Ovary (tissue), 9 donors: ENCODE data around the gene EHMT1. TPM values are rescaled to one million over a fixed set of nuclear protein-coding genes. Genes with fewer than 3 reads are reported as not detected.
"Not testable (repeated sequence)": the region's sequence is repeated elsewhere in the genome, so short reads cannot be mapped to it uniquely, and the experiment has no call there.

Source experiments
- DNase-seq, 5 donors: peaks; one replicate each; pipeline ENCODE4 v3.0.0-alpha.2; 2019 to 2020
- H3K27ac ChIP-seq, 2 donors: fragments of 200-600 bp; one replicate each; pipeline versions ENCODE4 v1.5.1 to v1.8.0; 2019 to 2022
- H3K27me3 ChIP-seq: fragments of 200-600 bp; one replicate; pipeline ENCODE4 v1.8.0; 2022
- H3K36me3 ChIP-seq: fragments of 200-600 bp; sonication (generic); one replicate; pipeline ENCODE4 v1.5.1; 2019
- H3K4me1 ChIP-seq: one replicate; pipeline ENCODE4 v1.8.1; 2013; ENCODE audit warnings: mild to moderate bottlenecking, moderate library complexity; ENCODE audit not compliant: insufficient read depth
- H3K4me3 ChIP-seq: fragments of 200-600 bp; sonication (generic); one replicate; pipeline ENCODE4 v1.5.1; 2017
- H3K9me3 ChIP-seq, 2 donors: fragments of 200-600 bp in 1 of 2; sonication (generic) in 1 of 2; one replicate each; pipeline versions ENCODE4 v1.5.1 to v1.8.1; 2013 to 2019; ENCODE audit warnings: mild to moderate bottlenecking in 1 of 2, moderate library complexity in 1 of 2
- EP300 ChIP-seq: sonication (generic); formaldehyde crosslinking; IDR thresholded peaks from one replicate; pipeline ENCODE4 v1.6.1; 2017; ENCODE audit warnings: antibody characterized with exemption
- POLR2A ChIP-seq: fragments of 450-650 bp; IDR thresholded peaks from one replicate; pipeline ENCODE4 v1.6.1; 2017; ENCODE audit warnings: antibody characterized with exemption, mild to moderate bottlenecking, moderate library complexity
- WGBS, 3 donors: extraction: QIAGEN DNeasy Blood & Tissue Kit in 1 of 3; methylation state at CpG; one replicate each; pipeline versions ENCODE4 v1.1.5 to v1.1.7; 2013 to 2017; 5-methylcytosine and 5-hydroxymethylcytosine counted together
- intact Hi-C, 4 donors: fragments of 100-400 bp; cut with DNase I; formaldehyde crosslinking; loops; one replicate each; pipeline versions ENCODE4 v1.11.0 to v1.15.1; 2022 to 2023
- polyA plus RNA-seq, 2 donors: library from polyadenylated mRNA; stranded (reverse); fragments of 200-250 nt in 1 of 2; fragments of 350-450 nt in 1 of 2; fragmentation: Illumina TruSeq in 1 of 2; extraction: RNeasy Lipid Tissue Mini Kit (QIAGEN cat#74804) in 1 of 2; gene quantifications; one replicate each; pipeline ENCODE4 v1.2.3, GENCODE V29; 2013 to 2014
- total RNA-seq, 7 donors: library from RNA; depleted of rRNA in 2 of 7; stranded (reverse); fragments of >200 nt in 2 of 7; fragmentation: NEBNext Ultra II Directional in 3 of 7; extraction: Animal tissue kit (Norgen Biotek cat#: 25700) in 3 of 7; gene quantifications; one replicate each; pipeline versions ENCODE4 v1.1.0 to v1.2.4, GENCODE V29; 2016 to 2023
- TF ChIP-seq, protein P1 (sequence below), 3 donors: fragments of 450-650 bp in 2 of 3; fragments of 200-600 bp in 1 of 3; IDR thresholded peaks; one replicate each; pipeline versions ENCODE4 v1.5.1 to v1.8.0; 2016 to 2022; ENCODE audit warnings: antibody characterized with exemption in 3 of 3, mild to moderate bottlenecking in 1 of 3
- donor health status: DM: no; HTN: no; CAD: no; lungs with moderate emphysema.
- donor health status: DM: no; HTN: no; CAD: no.
- donor health status: Bipolar disorder and iron deficiency.
- donor health status: DM: yes; HTN: yes; CAD: no.
- donor health status: DM: no; HTN: no; CAD: no.
- donor health status: DM: yes; HTN: yes; CAD: no.

The EHMT1 gene
- total and polyA plus RNA-seq, 9 donors: 40.8 to 98.5 (median 77.9) TPM

DNA sequence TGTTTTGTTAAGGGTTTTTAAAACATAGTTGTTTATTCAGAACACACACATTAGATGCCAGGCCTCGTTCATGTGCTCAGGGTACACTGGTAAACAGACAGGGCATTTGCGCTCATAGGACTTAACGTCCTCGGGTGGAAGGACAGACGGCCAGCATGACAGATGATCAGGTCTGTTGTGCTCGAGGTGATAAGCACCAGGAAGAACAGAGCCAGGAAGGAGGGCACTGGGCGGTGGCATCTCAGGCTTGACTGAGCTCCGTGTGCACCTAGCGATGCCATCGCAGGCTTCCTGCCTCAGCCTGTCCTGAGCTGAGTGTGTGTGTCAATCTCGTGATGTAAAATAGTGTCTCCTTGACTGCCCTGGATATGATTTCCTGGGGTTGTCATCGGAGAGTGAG, 96.5 kb downstream of the EHMT1 start:
- WGBS, 3 donors: 86 to 94% (median 90%) methylated on average over 12 of the region's 12 CpGs
- TF ChIP-seq EP300 (no peak), POLR2A (no peak)
- TF ChIP-seq, protein P1, sequence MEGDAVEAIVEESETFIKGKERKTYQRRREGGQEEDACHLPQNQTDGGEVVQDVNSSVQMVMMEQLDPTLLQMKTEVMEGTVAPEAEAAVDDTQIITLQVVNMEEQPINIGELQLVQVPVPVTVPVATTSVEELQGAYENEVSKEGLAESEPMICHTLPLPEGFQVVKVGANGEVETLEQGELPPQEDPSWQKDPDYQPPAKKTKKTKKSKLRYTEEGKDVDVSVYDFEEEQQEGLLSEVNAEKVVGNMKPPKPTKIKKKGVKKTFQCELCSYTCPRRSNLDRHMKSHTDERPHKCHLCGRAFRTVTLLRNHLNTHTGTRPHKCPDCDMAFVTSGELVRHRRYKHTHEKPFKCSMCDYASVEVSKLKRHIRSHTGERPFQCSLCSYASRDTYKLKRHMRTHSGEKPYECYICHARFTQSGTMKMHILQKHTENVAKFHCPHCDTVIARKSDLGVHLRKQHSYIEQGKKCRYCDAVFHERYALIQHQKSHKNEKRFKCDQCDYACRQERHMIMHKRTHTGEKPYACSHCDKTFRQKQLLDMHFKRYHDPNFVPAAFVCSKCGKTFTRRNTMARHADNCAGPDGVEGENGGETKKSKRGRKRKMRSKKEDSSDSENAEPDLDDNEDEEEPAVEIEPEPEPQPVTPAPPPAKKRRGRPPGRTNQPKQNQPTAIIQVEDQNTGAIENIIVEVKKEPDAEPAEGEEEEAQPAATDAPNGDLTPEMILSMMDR (IDR thresholded peaks at IDR 0.05): no peak
- no peak overlapping the region for H3K4me3 ChIP-seq
- H3K27me3 ChIP-seq: no peaks in the 10 kb centered on the region
- no peak overlapping the region for H3K27ac ChIP-seq
- H3K36me3 ChIP-seq: no peaks in the 10 kb centered on the region
- no peaks in the 10 kb centered on the region for H3K9me3 ChIP-seq
- intact Hi-C loops: no loop called here
- DNase-seq: no peak
- H3K4me1 ChIP-seq: peaks cover 5% of the 10 kb centered on the region

- H3K4me3 ChIP-seq, H3K4me1 ChIP-seq, H3K27ac ChIP-seq, intact Hi-C loops, H3K9me3 ChIP-seq, DNase-seq, H3K36me3 ChIP-seq, H3K27me3 ChIP-seq: not testable (repeated sequence)
- WGBS, 3 donors: 79 to 92% (median 86%) methylated on average over 7 of the region's 7 CpGs
Measured at GRCh38 chr9:137715866-137716693, 97.3 kb downstream of the EHMT1 start.

- H3K4me1 ChIP-seq: no peaks in the 10 kb centered on the region
- no peak overlapping the region for H3K4me3 ChIP-seq
- WGBS, 3 donors: 95 to 96% (median 96%) methylated on average over 25 of the region's 25 CpGs
- no peaks in the 10 kb centered on the region for H3K36me3 ChIP-seq
- no peak for DNase-seq
- H3K27ac ChIP-seq: no peak overlapping the region
- no peaks in the 10 kb centered on the region for H3K27me3 ChIP-seq
- H3K9me3 ChIP-seq: no peaks in the 10 kb centered on the region
- intact Hi-C loops: no loop called here
- no peak for TF ChIP-seq POLR2A
- no peak for TF ChIP-seq EP300
- TF ChIP-seq, protein P1 (IDR thresholded peaks at IDR 0.05): no peak
Measured at GRCh38 chr9:137716694-137717287, 98.0 kb downstream of the EHMT1 start.

DNA sequence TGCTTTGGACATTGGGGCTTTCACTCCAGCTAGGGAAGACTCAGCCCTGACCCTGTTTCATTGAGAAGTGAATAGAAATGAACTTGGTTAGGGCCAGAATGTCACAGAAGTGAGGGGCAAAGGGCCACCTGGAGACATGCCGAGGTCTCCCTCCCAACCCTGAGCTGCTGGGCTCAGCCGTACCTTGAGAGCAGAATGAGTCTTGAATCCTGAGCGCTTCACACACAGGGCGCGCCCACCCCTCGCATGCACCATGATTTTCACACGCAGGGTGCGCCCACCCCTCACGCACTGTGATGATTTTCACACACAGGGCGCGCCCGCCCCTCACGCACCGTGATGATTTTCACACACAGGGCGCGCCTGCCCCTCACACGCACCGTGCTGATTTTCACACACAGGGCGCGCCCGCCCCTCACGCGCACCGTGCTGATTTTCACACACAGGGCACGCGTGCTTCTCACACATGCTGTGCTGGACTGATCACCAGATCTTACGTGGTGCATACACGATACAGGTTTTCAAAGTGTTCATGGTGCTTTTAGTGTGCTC, 99.0 kb downstream of the EHMT1 start:
- 94 to 97% (median 96%) methylated on average over 28 of the region's 28 CpGs for WGBS, 3 donors
- no peaks in the 10 kb centered on the region for H3K36me3 ChIP-seq
- H3K27me3 ChIP-seq: no peaks in the 10 kb centered on the region
- no peaks in the 10 kb centered on the region for H3K9me3 ChIP-seq
- TF ChIP-seq, protein P1 (IDR thresholded peaks at IDR 0.05): no peak
- TF ChIP-seq POLR2A (no peak), EP300 (no peak)
- H3K4me1 ChIP-seq: peaks cover 4% of the 10 kb centered on the region
- no peak overlapping the region for H3K27ac ChIP-seq
- no peak overlapping the region for H3K4me3 ChIP-seq
- intact Hi-C loops: no loop called here
- no peak for DNase-seq

DNA sequence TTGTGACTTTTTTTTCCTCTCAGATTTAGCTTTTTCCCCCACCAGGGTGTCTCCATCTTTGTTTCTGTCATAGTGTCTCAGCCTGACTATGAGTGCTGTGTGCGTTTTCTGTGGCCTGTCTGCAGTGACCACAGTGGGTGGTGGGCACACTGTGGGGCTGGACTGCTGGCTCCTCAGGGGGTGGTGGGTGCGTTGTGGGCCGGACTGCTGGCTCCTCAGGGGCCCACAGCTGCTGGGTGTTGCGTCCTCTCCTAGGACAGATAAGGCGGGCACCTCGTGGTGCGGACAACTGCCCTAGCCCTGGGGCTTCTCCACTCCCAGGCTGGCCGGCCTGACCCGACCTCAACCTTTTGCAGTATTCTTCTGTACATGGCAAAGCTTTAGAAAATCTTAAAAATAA, 100.4 kb downstream of the EHMT1 start:
- no peaks in the 10 kb centered on the region for H3K27me3 ChIP-seq
- intact Hi-C loops: no loop called here
- peaks cover 5% of the 10 kb centered on the region for H3K4me1 ChIP-seq
- DNase-seq: no peak
- no peak overlapping the region for H3K4me3 ChIP-seq
- 73 to 87% (median 78%) methylated on average over 9 of the region's 9 CpGs for WGBS, 3 donors
- no peak overlapping the region for H3K27ac ChIP-seq
- no peaks in the 10 kb centered on the region for H3K9me3 ChIP-seq
- no peak for TF ChIP-seq EP300
- TF ChIP-seq POLR2A: no peak
- TF ChIP-seq, protein P1 (IDR thresholded peaks at IDR 0.05): no peak
- no peaks in the 10 kb centered on the region for H3K36me3 ChIP-seq
